IMR-90 (cell line): ENCODE data around the gene RAD18. TPM values are rescaled to one million over a fixed set of nuclear protein-coding genes. Genes with fewer than 3 reads are reported as not detected.

Experiments used
- ATAC-seq: fragments of 200-7000 bp; cut with Tn5 transposase; 2 replicates; pipeline ENCODE4 v1.9.1; 2020; ENCODE audit warnings: low read depth, mild to moderate bottlenecking, moderate library complexity
- BruUV-seq: library from RNA; stranded (reverse); fragments of 400-500 nt; replicated peaks from 2 replicates; lab custom pipeline; 2021; lab: Mats Ljungman, UMichigan
- CTCF ChIA-PET: fragments of 300-600 bp; formaldehyde crosslinking; extraction: SDS; loops from one replicate; lab custom pipeline; 2021; ENCODE audit warnings: antibody characterized with exemption; lab: Yijun Ruan, JAX
- POLR2A ChIA-PET: fragments of 300-600 bp; sonication (Branson Sonifier 250); formaldehyde crosslinking; loops from one replicate; lab custom pipeline; 2022; ENCODE audit warnings: antibody characterized with exemption; ENCODE audit not compliant: unreplicated experiment; lab: Charles Lee
- DNase-seq: peaks from one replicate; pipeline ENCODE4 v3.0.0; 2013
- H2AFZ ChIP-seq: replicated peaks from 2 replicates; pipeline ENCODE3; 2013; ENCODE audit warnings: low read length, mild to moderate bottlenecking; ENCODE audit not compliant: poor library complexity
- H2AK5ac ChIP-seq: 2 replicates; pipeline ENCODE4 v1.6.1; 2013; ENCODE audit warnings: low read depth, low read length, inconsistent platforms
- H2AK9ac ChIP-seq: replicated peaks from 2 replicates; pipeline ENCODE3; 2013; ENCODE audit warnings: mild to moderate bottlenecking, low read depth, low read length, moderate library complexity; ENCODE audit not compliant: poor library complexity
- H2BK120ac ChIP-seq: 2 replicates; pipeline ENCODE4 v1.6.1; 2013; ENCODE audit warnings: low read depth, low read length, inconsistent platforms
- H2BK15ac ChIP-seq: 3 replicates; pipeline ENCODE4 v1.6.1; 2013; ENCODE audit warnings: low read depth, low read length, inconsistent platforms
- H2BK20ac ChIP-seq: 2 replicates; pipeline ENCODE4 v1.6.1; 2013; ENCODE audit warnings: low read depth, mild to moderate bottlenecking, inconsistent platforms, low read length, moderate library complexity
- H2BK5ac ChIP-seq: 2 replicates; pipeline ENCODE4 v1.6.1; 2013; ENCODE audit warnings: mild to moderate bottlenecking, low read depth, low read length, inconsistent platforms; ENCODE audit not compliant: poor library complexity, severe bottlenecking
- H3K14ac ChIP-seq: replicated peaks from 2 replicates; pipeline ENCODE4 v1.6.1; 2013; ENCODE audit warnings: low read depth, low read length, inconsistent platforms
- H3K18ac ChIP-seq: 2 replicates; pipeline ENCODE4 v1.6.1; 2013; ENCODE audit warnings: low read depth, low read length, control low read depth
- H3K23ac ChIP-seq: 2 replicates; pipeline ENCODE4 v1.6.1; 2013; ENCODE audit warnings: low read depth, low read length, inconsistent platforms
- H3K27ac ChIP-seq: 2 replicates; pipeline ENCODE4 v1.5.1; 2013; ENCODE audit warnings: mild to moderate bottlenecking, control low read depth, low read length; ENCODE audit not compliant: insufficient read depth
- H3K27me3 ChIP-seq: 2 replicates; pipeline ENCODE4 v1.6.1; 2013; ENCODE audit warnings: low read length; ENCODE audit not compliant: control insufficient read depth, insufficient read depth
- H3K36me3 ChIP-seq: 2 replicates; pipeline ENCODE4 v1.6.1; 2013; ENCODE audit warnings: low read length, mixed read lengths; ENCODE audit not compliant: control insufficient read depth, insufficient read depth
- H3K4ac ChIP-seq: 2 replicates; pipeline ENCODE4 v1.6.1; 2013; ENCODE audit warnings: low read depth, low read length, inconsistent platforms
- H3K4me1 ChIP-seq: 2 replicates; pipeline ENCODE4 v1.6.1; 2013; ENCODE audit warnings: low read length, mixed read lengths; ENCODE audit not compliant: control insufficient read depth, insufficient read depth
- H3K4me2 ChIP-seq: 2 replicates; pipeline ENCODE4 v1.6.1; 2013; ENCODE audit warnings: low read depth, mild to moderate bottlenecking, control low read depth, low read length, moderate library complexity
- H3K4me3 ChIP-seq: 2 replicates; pipeline ENCODE4 v1.5.1; 2013; ENCODE audit warnings: low read depth, mild to moderate bottlenecking, control low read depth, low read length, moderate library complexity; ENCODE audit not compliant: insufficient read depth
- H3K56ac ChIP-seq: 2 replicates; pipeline ENCODE4 v1.6.1; 2013; ENCODE audit warnings: low read length, inconsistent platforms; ENCODE audit not compliant: insufficient read depth; ENCODE audit errors: extremely low read depth
- H3K79me1 ChIP-seq, 2 experiments: 2 replicates each; pipeline ENCODE4 v1.6.1; 2013; ENCODE audit warnings: low read length in 2 of 2, inconsistent platforms in 1 of 2, low read depth in 1 of 2
- H3K9ac ChIP-seq: 2 replicates; pipeline ENCODE4 v1.6.1; 2013; ENCODE audit warnings: low read depth, low read length, control low read depth
- H3K9me1 ChIP-seq: 2 replicates; pipeline ENCODE4 v1.6.1; 2013; ENCODE audit warnings: low read length, inconsistent platforms; ENCODE audit not compliant: insufficient read depth
- H3K9me3 ChIP-seq: 2 replicates; pipeline ENCODE4 v1.6.1; 2013; ENCODE audit warnings: low read length; ENCODE audit not compliant: control insufficient read depth, insufficient read depth
- H4K20me1 ChIP-seq: 2 replicates; pipeline ENCODE4 v1.6.1; 2013; ENCODE audit warnings: low read length, inconsistent platforms; ENCODE audit not compliant: insufficient read depth
- H4K5ac ChIP-seq: 2 replicates; pipeline ENCODE4 v1.6.1; 2013; ENCODE audit warnings: mild to moderate bottlenecking, low read depth, low read length, control low read depth
- H4K8ac ChIP-seq, 2 experiments: 2 replicates each; pipeline ENCODE4 v1.6.1; 2013; ENCODE audit warnings: low read depth in 2 of 2, low read length in 2 of 2, control low read depth in 1 of 2, inconsistent platforms in 1 of 2
- H4K91ac ChIP-seq: 2 replicates; pipeline ENCODE4 v1.6.1; 2013; ENCODE audit warnings: low read depth, low read length, inconsistent platforms; ENCODE audit not compliant: insufficient read depth
- CEBPB ChIP-seq: IDR thresholded peaks from 2 replicates; pipeline ENCODE4 v1.6.1; 2012; ENCODE audit warnings: low read depth, low read length, improper control_type of control experiment
- NFE2L2 ChIP-seq: fragments of 150-350 bp; IDR thresholded peaks from 2 replicates; pipeline ENCODE4 v1.6.1; 2016; ENCODE audit warnings: low read depth, mild to moderate bottlenecking, low read length
- POLR2A ChIP-seq: IDR thresholded peaks from 2 replicates; pipeline ENCODE4 v1.6.1; 2012; ENCODE audit warnings: mild to moderate bottlenecking, low read depth, low read length
- RAD21 ChIP-seq: IDR thresholded peaks from 2 replicates; pipeline ENCODE4 v1.6.1; 2012; ENCODE audit warnings: low read length, improper control_type of control experiment
- SMC3 ChIP-seq: fragments of 150-350 bp; IDR thresholded peaks from 2 replicates; pipeline ENCODE4 v1.6.1; 2016; ENCODE audit warnings: low read depth, mild to moderate bottlenecking, antibody characterized with exemption, low read length, moderate library complexity
- WGBS, 2 experiments: methylation state at CpG; one replicate each; pipeline versions ENCODE4 v1.1.5 to v1.1.7; 2013; ENCODE audit warnings: missing lambda C conversion rate in 2 of 2; ENCODE audit not compliant: insufficient read length in 1 of 2; ENCODE audit errors: extremely low coverage in 2 of 2; 5-methylcytosine and 5-hydroxymethylcytosine counted together
- dilution Hi-C: fragments of 300-500 bp; cut with HindIII; formaldehyde crosslinking; loops from one replicate; pipeline ENCODE4 v1.14.3; 2018; ENCODE audit warnings: low sequenced_read_pairs; ENCODE audit not compliant: unreplicated experiment
- in situ Hi-C: fragments of 300-500 bp; cut with MboI; formaldehyde crosslinking; loops from 3 replicates; pipeline ENCODE4 v1.14.3; 2019; ENCODE audit warnings: low sequenced_read_pairs, inconsistent platforms, mixed read lengths
- intact Hi-C: fragments of 100-400 bp; cut with micrococcal nuclease; formaldehyde crosslinking; loops from 2 replicates; pipeline ENCODE4 v1.10.0; 2022
- polyA plus RNA-seq, 3 experiments: library from polyadenylated mRNA; depleted of rRNA; stranded (reverse); fragments of >200 nt; gene quantifications; 2 replicates each; pipeline ENCODE4 v1.2.3, GENCODE V29; 2012; ENCODE audit warnings: low replicate concordance in 1 of 3
- total RNA-seq: library from RNA; depleted of rRNA; stranded (reverse); fragments of >200 nt; gene quantifications from 2 replicates; pipeline ENCODE4 v1.2.3, GENCODE V29; 2012
- TF ChIP-seq, protein P1 (sequence below): conservative IDR thresholded peaks from 2 replicates; pipeline ENCODE4 v1.5.1; 2012; ENCODE audit warnings: mild to moderate bottlenecking, low read depth, low read length, improper control_type of control experiment

RAD18 gene
- total and polyA plus RNA-seq, 2 of the 4 experiments (the other 2 are of a cell fraction), result 8.2 to 17.2 TPM

DNA sequence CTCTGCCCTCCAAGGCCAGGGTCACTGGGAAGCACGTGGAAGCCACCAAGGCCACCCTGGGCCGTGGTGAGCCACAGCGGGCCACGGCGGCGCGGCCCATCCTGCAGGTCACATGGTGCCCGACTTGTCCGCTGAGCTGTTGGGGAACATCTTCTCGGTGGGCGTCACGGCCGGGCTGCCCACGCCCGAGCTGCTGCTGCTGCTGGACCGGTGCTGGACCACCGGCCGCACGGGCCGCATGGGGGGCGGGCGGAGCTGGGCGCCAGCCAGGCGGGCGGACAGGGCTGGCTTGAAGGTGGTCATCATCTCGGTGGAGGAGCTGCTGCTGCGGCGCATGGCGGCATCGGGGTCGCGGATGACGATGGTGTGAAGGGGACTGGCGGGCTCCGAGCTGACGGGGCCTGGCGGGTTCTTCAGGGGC lies 22.1 kb upstream of the RAD18 start:
- no peak overlapping the region for H3K23ac ChIP-seq
- no peaks in the 10 kb centered on the region for H3K4me1 ChIP-seq
- 90% methylated on average over 29 of the region's 37 CpGs; no CpG with 5 or more reads in 1 of the 2 experiments for WGBS, 2 experiments
- H3K36me3 ChIP-seq, result no peaks in the 10 kb centered on the region
- ChIA-PET CTCF (no interaction called here), POLR2A (interaction anchor here (0.5 kb wide), 1 partner anchor 520 kb away, joined by 10 read pairs; no protein-coding TSS in a partner anchor)
- H3K56ac ChIP-seq, result no peak overlapping the region
- no peak overlapping the region for H2BK5ac ChIP-seq
- DNase-seq (no peak), ATAC-seq (no peak)
- no peak overlapping the region for H4K5ac ChIP-seq
- no peak overlapping the region for H3K9ac ChIP-seq
- H4K91ac ChIP-seq, result no peak overlapping the region
- no peaks in the 10 kb centered on the region for H3K79me1 ChIP-seq
- H3K4me3 ChIP-seq, result no peak overlapping the region
- dilution Hi-C loops, result no loop called here
- H4K20me1 ChIP-seq, result no peaks in the 10 kb centered on the region
- in situ Hi-C loops, result no loop called here
- H3K9me3 ChIP-seq, result no peaks in the 10 kb centered on the region
- H2AFZ ChIP-seq, result no peak overlapping the region
- intact Hi-C loops, result no loop called here
- H3K27me3 ChIP-seq, result peaks cover 5% of the 10 kb centered on the region
- H3K18ac ChIP-seq, result no peak overlapping the region
- BruUV-seq, result no TSS peak
- H3K9me1 ChIP-seq, result no peaks in the 10 kb centered on the region
- no peak overlapping the region for H4K8ac ChIP-seq
- H3K4ac ChIP-seq, result no peak overlapping the region
- no peak overlapping the region for H2AK9ac ChIP-seq
- no peak overlapping the region for H2BK20ac ChIP-seq
- H3K14ac ChIP-seq, result no peak overlapping the region
- H2AK5ac ChIP-seq, result no peak overlapping the region
- H3K27ac ChIP-seq, result no peak overlapping the region
- H2BK120ac ChIP-seq, result no peak overlapping the region
- no peak for TF ChIP-seq SMC3
- no peak for TF ChIP-seq NFE2L2
- TF ChIP-seq CEBPB, result no peak
- TF ChIP-seq RAD21, result no peak
- no peak for TF ChIP-seq POLR2A
- TF ChIP-seq, protein P1, sequence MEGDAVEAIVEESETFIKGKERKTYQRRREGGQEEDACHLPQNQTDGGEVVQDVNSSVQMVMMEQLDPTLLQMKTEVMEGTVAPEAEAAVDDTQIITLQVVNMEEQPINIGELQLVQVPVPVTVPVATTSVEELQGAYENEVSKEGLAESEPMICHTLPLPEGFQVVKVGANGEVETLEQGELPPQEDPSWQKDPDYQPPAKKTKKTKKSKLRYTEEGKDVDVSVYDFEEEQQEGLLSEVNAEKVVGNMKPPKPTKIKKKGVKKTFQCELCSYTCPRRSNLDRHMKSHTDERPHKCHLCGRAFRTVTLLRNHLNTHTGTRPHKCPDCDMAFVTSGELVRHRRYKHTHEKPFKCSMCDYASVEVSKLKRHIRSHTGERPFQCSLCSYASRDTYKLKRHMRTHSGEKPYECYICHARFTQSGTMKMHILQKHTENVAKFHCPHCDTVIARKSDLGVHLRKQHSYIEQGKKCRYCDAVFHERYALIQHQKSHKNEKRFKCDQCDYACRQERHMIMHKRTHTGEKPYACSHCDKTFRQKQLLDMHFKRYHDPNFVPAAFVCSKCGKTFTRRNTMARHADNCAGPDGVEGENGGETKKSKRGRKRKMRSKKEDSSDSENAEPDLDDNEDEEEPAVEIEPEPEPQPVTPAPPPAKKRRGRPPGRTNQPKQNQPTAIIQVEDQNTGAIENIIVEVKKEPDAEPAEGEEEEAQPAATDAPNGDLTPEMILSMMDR, result no peak
- H3K4me2 ChIP-seq, result no peak overlapping the region
- no peak overlapping the region for H2BK15ac ChIP-seq
